ENCODE results near the gene COL27A1.

GRCh38 chr9:114183006-114183405 lies 27.7 kb downstream of the COL27A1 start:
- TF ChIP-seq CTCF (IDR thresholded peaks at IDR 0.05) = no peak
- TF ChIP-seq EZH2 (IDR thresholded peaks at IDR 0.05; ENCODE audit: borderline replicate concordance, insufficient read depth, low read depth, low read length, poor library complexity, severe bottlenecking) = no peak
